Activated CD4-positive, alpha-beta T cell treated with anti-CD3 and anti-CD28 coated beads, Interleukin-2, amount 50 U/mL, for 16 hours (primary cell): Measurements from ENCODE around the gene EID2.

Source experiments
- DNase-seq: peaks from one replicate; pipeline ENCODE4 v3.0.0-alpha.2; 2020

EID2 gene

DNA sequence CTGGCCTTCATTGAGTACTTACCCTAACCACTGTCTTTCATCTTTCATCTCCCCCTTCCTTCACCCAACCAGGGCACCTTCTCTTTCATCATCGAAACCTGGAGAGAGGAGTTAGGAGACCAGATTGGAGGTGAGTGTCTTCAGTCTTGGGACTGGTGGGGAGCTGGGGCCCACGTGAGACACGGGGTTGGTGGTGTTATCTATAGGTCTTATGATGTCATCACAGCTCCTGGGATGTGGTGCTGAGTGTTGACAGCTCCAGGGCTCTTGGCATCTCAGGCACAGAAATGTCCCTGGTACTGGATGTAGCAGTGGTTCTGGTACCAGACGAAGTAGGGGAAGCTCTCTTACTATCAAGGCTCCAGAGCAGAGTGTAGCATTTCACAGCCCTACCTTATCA, 39.4 kb downstream of the EID2 start:
- no peak for DNase-seq

DNA sequence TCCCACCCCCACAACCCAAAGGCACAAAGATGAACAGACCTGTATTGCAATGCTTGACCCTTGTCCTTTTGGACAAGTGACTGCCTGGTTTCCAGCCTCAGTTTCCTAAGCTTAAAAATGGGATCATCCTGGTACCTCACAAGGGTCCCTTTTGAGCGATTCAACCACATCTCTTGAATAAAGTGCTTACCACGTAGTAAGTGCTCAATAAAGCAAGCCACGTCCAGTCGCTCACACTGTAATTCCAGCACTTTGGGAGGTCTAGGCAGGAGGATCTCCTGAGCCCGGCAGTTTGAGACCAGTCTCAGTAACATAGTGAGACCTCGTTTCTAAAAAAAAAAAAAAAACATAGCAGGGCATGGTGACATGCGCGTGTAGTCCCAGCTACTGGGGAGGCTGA, 40.0 kb downstream of the EID2 start:
- DNase-seq, result no peak

DNA sequence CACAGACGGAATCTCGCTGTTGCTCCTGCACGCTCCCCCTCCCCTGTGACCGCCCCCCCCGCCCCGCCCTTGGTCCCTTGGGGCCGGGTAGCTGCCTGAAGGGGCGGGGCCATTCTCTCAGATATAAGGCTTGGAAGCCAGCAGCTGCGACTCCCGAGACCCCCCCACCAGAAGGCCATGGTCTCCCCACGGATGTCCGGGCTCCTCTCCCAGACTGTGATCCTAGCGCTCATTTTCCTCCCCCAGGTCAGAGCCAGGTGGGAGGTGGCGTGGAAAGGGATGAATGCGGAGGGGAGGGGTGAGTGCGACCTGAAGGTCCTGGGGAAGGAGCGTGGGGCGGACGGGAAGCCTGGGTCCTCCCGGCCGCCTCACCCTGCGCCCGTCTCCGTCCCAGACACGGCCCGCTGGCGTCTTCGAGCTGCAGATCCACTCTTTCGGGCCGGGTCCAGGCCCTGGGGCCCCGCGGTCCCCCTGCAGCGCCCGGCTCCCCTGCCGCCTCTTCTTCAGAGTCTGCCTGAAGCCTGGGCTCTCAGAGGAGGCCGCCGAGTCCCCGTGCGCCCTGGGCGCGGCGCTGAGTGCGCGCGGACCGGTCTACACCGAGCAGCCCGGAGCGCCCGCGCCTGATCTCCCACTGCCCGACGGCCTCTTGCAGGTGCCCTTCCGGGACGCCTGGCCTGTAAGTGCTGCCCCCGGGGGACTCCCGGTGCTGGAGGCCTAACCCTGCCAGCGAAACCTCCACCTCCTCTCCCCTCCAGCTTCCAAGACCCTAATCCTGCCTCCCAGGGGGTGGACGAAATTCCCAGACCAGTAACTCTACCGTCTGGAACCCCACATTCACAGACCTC, 40.9 kb downstream of the EID2 start, which contains the start of gene DLL3:
DLL3 (plus strand) TSS at position 150 of the 845 bp plus-strand sequence; CDS start at position 178, 28 bp downstream.
- no peak for DNase-seq

DNA sequence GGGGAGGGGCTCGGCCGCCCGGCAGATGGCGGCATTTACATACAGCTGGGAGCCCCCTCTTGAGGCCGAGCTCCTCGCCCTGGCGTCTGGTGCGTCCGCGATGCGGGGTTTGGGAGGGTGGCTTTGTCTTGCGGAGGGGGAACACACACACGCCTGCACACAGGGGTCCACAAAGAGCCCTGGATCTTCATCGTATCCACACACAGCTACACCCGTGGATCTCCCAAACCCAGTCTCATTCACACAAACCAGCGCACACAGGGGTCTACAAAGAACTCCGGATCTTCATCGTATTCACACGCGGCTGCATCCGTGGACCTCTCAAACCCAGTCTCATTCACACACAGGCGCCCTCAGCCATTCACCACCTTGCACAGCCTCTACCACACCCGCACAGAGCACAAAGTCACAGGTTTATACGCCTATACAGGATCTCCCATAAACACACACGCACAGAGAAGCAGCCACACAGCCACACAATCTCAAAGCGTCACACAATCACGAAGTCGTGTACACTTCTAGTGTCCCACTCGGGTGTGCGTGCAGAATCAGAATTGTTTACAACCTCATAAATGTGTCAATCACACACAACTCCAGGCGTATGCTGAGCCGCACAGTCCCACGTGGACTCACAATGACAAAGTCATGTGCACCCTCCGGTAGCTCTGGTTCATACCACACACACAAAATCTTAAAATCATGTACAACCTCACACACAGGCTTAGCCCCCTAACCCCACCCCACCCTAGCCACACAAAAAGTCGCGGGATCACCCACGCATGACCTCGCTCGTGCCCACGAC, 41.8 kb downstream of the EID2 start:
- no peak for DNase-seq

- no peak for DNase-seq
Observed at GRCh38 chr19:39497701-39497995, 42.3 kb downstream of the EID2 start.

- no peak for DNase-seq
Observed at GRCh38 chr19:39496063-39496462, 43.9 kb downstream of the EID2 start.

- no peak for DNase-seq
Observed at GRCh38 chr19:39494661-39495060, 45.3 kb downstream of the EID2 start.

GRCh38 chr19:39492788-39493187, 47.2 kb downstream of the EID2 start:
- no peak for DNase-seq

DNA sequence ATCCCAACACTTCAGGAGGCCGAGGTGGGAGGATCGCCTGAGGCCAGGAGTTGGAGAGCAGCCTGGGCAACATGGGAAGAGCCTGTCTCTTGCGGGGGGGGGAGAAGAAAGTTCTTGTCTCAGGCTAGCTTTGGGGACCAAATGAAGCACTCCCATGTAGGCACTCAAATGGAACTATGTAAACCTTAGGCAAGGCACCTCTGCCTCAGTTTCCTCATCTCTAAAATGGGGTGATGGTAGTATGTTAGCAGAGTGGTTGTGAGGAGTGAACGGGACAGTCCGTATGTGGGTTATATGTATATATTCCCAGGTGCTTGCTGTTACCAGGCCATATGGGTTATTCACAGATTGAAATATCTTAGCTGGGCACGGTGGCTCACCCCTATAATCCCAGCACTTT, 47.7 kb downstream of the EID2 start:
- no peak for DNase-seq

DNA sequence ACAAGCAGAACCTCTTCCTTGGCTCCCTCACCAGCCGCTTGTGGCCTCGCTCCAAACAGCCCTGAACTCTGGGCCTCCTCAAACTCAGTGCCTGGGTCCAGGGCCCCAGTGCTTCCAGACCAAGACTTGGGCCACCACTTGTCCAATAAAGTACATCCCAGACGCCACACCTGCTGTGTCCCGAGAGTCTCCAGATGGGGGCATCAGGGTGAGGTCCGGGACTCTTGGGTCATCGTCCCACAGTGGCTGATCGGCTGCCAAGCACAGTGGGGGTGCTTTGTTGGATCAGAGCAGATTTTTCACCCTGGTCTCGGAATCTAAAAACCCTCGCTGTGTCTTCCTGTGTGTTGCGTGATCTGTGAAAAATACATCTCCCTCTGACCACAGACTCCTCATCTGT, 50.2 kb downstream of the EID2 start:
- DNase-seq, result no peak
